Astrocyte (in vitro differentiated cells and primary cell): ENCODE measurements around the gene DNAJC5. TPM values are rescaled to one million over a fixed set of nuclear protein-coding genes. Genes with fewer than 3 reads are reported as not detected.

Experiments used
- DNase-seq: peaks from one replicate; pipeline ENCODE4 v3.0.0-alpha.2; 2010; ENCODE audit warnings: low read depth
- FAIRE-seq: peaks from 2 replicates; lab custom pipeline; 2011; peaks lifted over from hg19 to GRCh38; lab: Jason Lieb, UNC
- H2AFZ ChIP-seq: 2 replicates; pipeline ENCODE4 v1.6.0; 2012; ENCODE audit warnings: low read depth, low read length, inconsistent platforms
- H3K27ac ChIP-seq: 2 replicates; pipeline ENCODE4 v1.5.1; 2011; ENCODE audit warnings: low read depth, low read length, inconsistent platforms
- H3K27me3 ChIP-seq: 2 replicates; pipeline ENCODE4 v1.6.0; 2011; ENCODE audit warnings: low read length, inconsistent platforms; ENCODE audit not compliant: insufficient read depth
- H3K36me3 ChIP-seq: 2 replicates; pipeline ENCODE4 v1.5.1; 2011; ENCODE audit warnings: low read length, inconsistent platforms; ENCODE audit not compliant: insufficient read depth
- H3K4me1 ChIP-seq: 2 replicates; pipeline ENCODE4 v1.5.1; 2011; ENCODE audit warnings: low read length, inconsistent platforms; ENCODE audit not compliant: insufficient read depth
- H3K4me2 ChIP-seq: 2 replicates; pipeline ENCODE4 v1.6.0; 2012; ENCODE audit warnings: low read length, inconsistent platforms
- H3K4me3 ChIP-seq: 2 replicates; pipeline ENCODE4 v1.5.1; 2011; ENCODE audit warnings: low read depth, mild to moderate bottlenecking, low read length, inconsistent platforms; ENCODE audit not compliant: insufficient read depth
- H3K79me2 ChIP-seq: 2 replicates; pipeline ENCODE4 v1.6.0; 2012; ENCODE audit warnings: mild to moderate bottlenecking, low read length, inconsistent platforms; ENCODE audit not compliant: insufficient read depth
- H3K9ac ChIP-seq: 2 replicates; pipeline ENCODE4 v1.6.0; 2012; ENCODE audit warnings: mild to moderate bottlenecking, low read length, inconsistent platforms
- H3K9me3 ChIP-seq: 2 replicates; pipeline ENCODE4 v1.5.1; 2012; ENCODE audit warnings: low read depth, mild to moderate bottlenecking, low read length, inconsistent platforms; ENCODE audit not compliant: insufficient read depth
- H4K20me1 ChIP-seq: 2 replicates; pipeline ENCODE4 v1.6.0; 2012; ENCODE audit warnings: low read length, inconsistent platforms; ENCODE audit not compliant: insufficient read depth
- H3K27ac Mint-ChIP-seq: one replicate; pipeline ENCODE4 v1.8.0; 2021; ENCODE audit warnings: mild to moderate bottlenecking, mixed read lengths; ENCODE audit not compliant: unreplicated experiment
- H3K27me3 Mint-ChIP-seq: one replicate; pipeline ENCODE4 v1.8.0; 2021; ENCODE audit warnings: low read depth, mixed read lengths; ENCODE audit not compliant: unreplicated experiment
- H3K36me3 Mint-ChIP-seq: one replicate; pipeline ENCODE4 v1.8.0; 2021; ENCODE audit warnings: low read depth, mixed read lengths; ENCODE audit not compliant: unreplicated experiment
- H3K4me1 Mint-ChIP-seq: one replicate; pipeline ENCODE4 v1.8.0; 2021; ENCODE audit warnings: low read depth, mixed read lengths; ENCODE audit not compliant: unreplicated experiment
- H3K4me3 Mint-ChIP-seq: one replicate; pipeline ENCODE4 v1.8.0; 2021; ENCODE audit warnings: mild to moderate bottlenecking, moderate library complexity, mixed read lengths; ENCODE audit not compliant: unreplicated experiment
- H3K9me3 Mint-ChIP-seq: one replicate; pipeline ENCODE4 v1.8.0; 2021; ENCODE audit warnings: mild to moderate bottlenecking, mixed read lengths; ENCODE audit not compliant: unreplicated experiment
- EZH2 ChIP-seq: IDR thresholded peaks from 2 replicates; pipeline ENCODE4 v1.6.1; 2012; ENCODE audit warnings: mild to moderate bottlenecking, low read length, inconsistent platforms; ENCODE audit not compliant: insufficient read depth
- total RNA-seq: library from RNA; stranded (reverse); gene quantifications from 2 replicates; pipeline ENCODE4 v1.2.1, GENCODE V29; 2021
- TF ChIP-seq, protein P1 (sequence below): IDR thresholded peaks from 2 replicates; pipeline ENCODE4 v1.5.1; 2011; ENCODE audit warnings: low read depth, mild to moderate bottlenecking, inconsistent platforms, low read length, moderate library complexity; ENCODE audit not compliant: insufficient read depth

DNAJC5 gene
- total RNA-seq, 1 donor from 2014 or later, result 64.6 TPM

GRCh38 chr20:63945921-63946920 is 51.3 kb downstream of the DNAJC5 start:
- TF ChIP-seq, protein P1, sequence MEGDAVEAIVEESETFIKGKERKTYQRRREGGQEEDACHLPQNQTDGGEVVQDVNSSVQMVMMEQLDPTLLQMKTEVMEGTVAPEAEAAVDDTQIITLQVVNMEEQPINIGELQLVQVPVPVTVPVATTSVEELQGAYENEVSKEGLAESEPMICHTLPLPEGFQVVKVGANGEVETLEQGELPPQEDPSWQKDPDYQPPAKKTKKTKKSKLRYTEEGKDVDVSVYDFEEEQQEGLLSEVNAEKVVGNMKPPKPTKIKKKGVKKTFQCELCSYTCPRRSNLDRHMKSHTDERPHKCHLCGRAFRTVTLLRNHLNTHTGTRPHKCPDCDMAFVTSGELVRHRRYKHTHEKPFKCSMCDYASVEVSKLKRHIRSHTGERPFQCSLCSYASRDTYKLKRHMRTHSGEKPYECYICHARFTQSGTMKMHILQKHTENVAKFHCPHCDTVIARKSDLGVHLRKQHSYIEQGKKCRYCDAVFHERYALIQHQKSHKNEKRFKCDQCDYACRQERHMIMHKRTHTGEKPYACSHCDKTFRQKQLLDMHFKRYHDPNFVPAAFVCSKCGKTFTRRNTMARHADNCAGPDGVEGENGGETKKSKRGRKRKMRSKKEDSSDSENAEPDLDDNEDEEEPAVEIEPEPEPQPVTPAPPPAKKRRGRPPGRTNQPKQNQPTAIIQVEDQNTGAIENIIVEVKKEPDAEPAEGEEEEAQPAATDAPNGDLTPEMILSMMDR, result no peak
- no peak for TF ChIP-seq EZH2
- Histone ChIP-seq H3K27ac (no peak overlapping the region), H3K27me3 (no peaks in the 10 kb centered on the region), H4K20me1 (peaks cover 93% of the 10 kb centered on the region), H3K36me3 (peaks cover 3% of the 10 kb centered on the region), H3K4me3 (no peak overlapping the region), H3K79me2 (peaks cover 57% of the 10 kb centered on the region), H3K4me1 (peaks cover 18% of the 10 kb centered on the region), H3K9me3 (no peaks in the 10 kb centered on the region), H3K4me2 (no peak overlapping the region), H2AFZ (no peak overlapping the region), H3K9ac (no peak overlapping the region)
- no peaks in the 10 kb centered on the region for H3K27me3 Mint-ChIP-seq
- no peak overlapping the region for H3K4me3 Mint-ChIP-seq
- H3K36me3 Mint-ChIP-seq, result peaks cover 4% of the 10 kb centered on the region
- FAIRE-seq, result no peak
- DNase-seq, result no peak
- H3K27ac Mint-ChIP-seq, result no peak overlapping the region
- no peaks in the 10 kb centered on the region for H3K4me1 Mint-ChIP-seq
- no peaks in the 10 kb centered on the region for H3K9me3 Mint-ChIP-seq

- H3K27me3 Mint-ChIP-seq, result no peaks in the 10 kb centered on the region
- H3K27ac Mint-ChIP-seq, result peak overlapping the region; percentile 83
- Histone ChIP-seq H3K4me3 (no peak overlapping the region), H3K79me2 (peaks cover 65% of the 10 kb centered on the region), H4K20me1 (peaks cover 96% of the 10 kb centered on the region), H3K4me2 (no peak overlapping the region), H3K27me3 (no peaks in the 10 kb centered on the region), H3K9me3 (no peaks in the 10 kb centered on the region), H3K27ac (no peak overlapping the region), H2AFZ (no peak overlapping the region), H3K9ac (no peak overlapping the region), H3K4me1 (peaks cover 18% of the 10 kb centered on the region), H3K36me3 (peaks cover 3% of the 10 kb centered on the region)
- H3K4me3 Mint-ChIP-seq, result no peak overlapping the region
- DNase-seq, result no peak
- no peaks in the 10 kb centered on the region for H3K4me1 Mint-ChIP-seq
- peaks cover 4% of the 10 kb centered on the region for H3K36me3 Mint-ChIP-seq
- TF ChIP-seq, protein P1, result no peak
- no peak for TF ChIP-seq EZH2
- no peak for FAIRE-seq
- no peaks in the 10 kb centered on the region for H3K9me3 Mint-ChIP-seq
These were observed 52.2 kb downstream of the DNAJC5 start for GRCh38 chr20:63946986-63947637.
